GM21717 (cell line): ENCODE measurements around the gene NKX3-2.

Experiments
- ATAC-seq: cut with Tn5 transposase; IDR thresholded peaks from one replicate; pipeline ENCODE4 v1.9.1; 2021; ENCODE audit warnings: mild to moderate bottlenecking, moderate library complexity; ENCODE audit not compliant: unreplicated experiment

Gene NKX3-2

GRCh38 chr4:13534344-13535063, 9.8 kb downstream of the NKX3-2 start:
- ATAC-seq, result no peak

GRCh38 chr4:13533670-13534343, 10.5 kb downstream of the NKX3-2 start:
- ATAC-seq, result no peak

- ATAC-seq, result no peak
Measured at GRCh38 chr4:13531625-13531998, 12.7 kb downstream of the NKX3-2 start.

- ATAC-seq, result no peak
Measured at GRCh38 chr4:13530823-13531624, 13.3 kb downstream of the NKX3-2 start.

GRCh38 chr4:13529128-13529919, 15.0 kb downstream of the NKX3-2 start:
- no peak for ATAC-seq

- ATAC-seq, result no peak
Measured at GRCh38 chr4:13528821-13529127, 15.5 kb downstream of the NKX3-2 start.

- peak; percentile 83 for ATAC-seq
Measured at GRCh38 chr4:13527981-13528820, 16.1 kb downstream of the NKX3-2 start.

- no peak for ATAC-seq
Measured at GRCh38 chr4:13527192-13527980, 16.9 kb downstream of the NKX3-2 start.

- no peak for ATAC-seq
Measured at GRCh38 chr4:13526658-13527057, 17.6 kb downstream of the NKX3-2 start.

GRCh38 chr4:13525606-13526281, 18.6 kb downstream of the NKX3-2 start:
- ATAC-seq, result no peak

GRCh38 chr4:13524504-13525243, 19.6 kb downstream of the NKX3-2 start:
- no peak for ATAC-seq

GRCh38 chr4:13523591-13524503, 20.5 kb downstream of the NKX3-2 start:
- ATAC-seq, result no peak

GRCh38 chr4:13523105-13523477, 21.2 kb downstream of the NKX3-2 start:
- no peak for ATAC-seq

- no peak for ATAC-seq
Measured at GRCh38 chr4:13522282-13523104, 21.8 kb downstream of the NKX3-2 start.

GRCh38 chr4:13521047-13521446, 23.3 kb downstream of the NKX3-2 start:
- no peak for ATAC-seq

- ATAC-seq, result no peak
Measured at GRCh38 chr4:13516315-13516860, 27.9 kb downstream of the NKX3-2 start.
